NCI-H187 treated with DMSO at 0.1 percent for 48 hours (cell line): ENCODE data around the gene FRMD4B.
"Not testable (repeated sequence)": the region's sequence is repeated elsewhere in the genome, so short reads cannot be mapped to it uniquely, and the experiment has no call there.

ENCODE experiments used
- DNase-seq: peaks from one replicate; lab custom pipeline; 2025; lab: John Stamatoyannopoulos, UW

The FRMD4B gene

DNA sequence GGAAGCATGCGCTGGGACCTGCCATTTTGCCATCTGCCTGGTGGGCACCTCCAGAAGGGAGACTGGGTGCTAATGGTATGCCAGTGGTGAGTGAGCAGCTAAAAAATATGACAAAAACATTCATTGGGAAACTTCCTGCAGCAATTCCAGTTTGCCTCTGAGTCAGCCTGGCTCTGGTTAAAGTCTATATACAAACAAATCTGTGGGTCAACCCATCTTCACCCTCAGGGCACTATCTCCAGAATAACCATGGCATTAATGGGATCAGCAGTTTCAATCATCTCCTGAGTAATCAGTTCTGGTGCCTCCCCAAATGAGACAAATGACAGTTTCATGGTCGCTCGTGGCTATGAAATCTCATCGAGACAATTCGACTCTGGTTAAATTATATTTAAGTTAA is 21.5 kb downstream of the FRMD4B start:
- DNase-seq = no peak

DNA sequence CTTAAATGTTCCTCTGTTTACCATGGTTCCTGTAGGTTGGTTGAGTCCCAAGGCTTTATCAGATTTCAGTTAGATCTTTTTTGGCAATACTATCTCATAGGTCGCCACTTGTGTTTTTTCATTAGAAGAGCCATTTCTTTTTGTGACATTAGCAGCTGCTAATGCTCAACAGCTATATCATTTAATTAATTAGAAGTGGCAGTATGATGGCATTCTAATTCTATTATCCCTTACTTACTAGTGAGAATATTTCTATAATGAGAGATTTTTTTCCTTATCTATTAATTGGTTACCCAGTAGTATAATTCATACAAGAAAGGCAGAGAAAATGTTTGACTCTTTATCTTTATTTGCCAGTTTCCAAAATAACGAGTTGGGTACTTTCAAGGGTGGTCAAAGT is 25.2 kb downstream of the FRMD4B start:
- DNase-seq = no peak

DNA sequence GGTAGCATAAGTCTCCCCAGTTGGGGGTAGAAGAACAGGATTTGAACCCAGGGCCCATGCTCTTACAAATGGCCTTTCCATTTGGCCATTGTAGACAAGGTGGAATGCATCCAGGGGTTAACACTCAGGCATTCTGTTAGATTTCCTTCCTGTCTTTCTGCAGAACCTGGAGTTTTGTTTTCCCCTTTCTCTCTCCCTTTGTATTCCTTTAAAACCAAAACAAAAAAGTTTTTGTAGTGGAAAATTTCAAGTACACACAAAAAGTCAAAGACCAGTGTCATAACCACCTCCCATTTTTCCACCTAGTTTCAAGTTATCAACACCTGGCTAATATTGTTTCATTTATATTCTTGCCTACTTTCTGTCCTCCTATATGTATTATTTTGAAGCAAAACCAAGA is 26.0 kb downstream of the FRMD4B start:
- no peak for DNase-seq

DNA sequence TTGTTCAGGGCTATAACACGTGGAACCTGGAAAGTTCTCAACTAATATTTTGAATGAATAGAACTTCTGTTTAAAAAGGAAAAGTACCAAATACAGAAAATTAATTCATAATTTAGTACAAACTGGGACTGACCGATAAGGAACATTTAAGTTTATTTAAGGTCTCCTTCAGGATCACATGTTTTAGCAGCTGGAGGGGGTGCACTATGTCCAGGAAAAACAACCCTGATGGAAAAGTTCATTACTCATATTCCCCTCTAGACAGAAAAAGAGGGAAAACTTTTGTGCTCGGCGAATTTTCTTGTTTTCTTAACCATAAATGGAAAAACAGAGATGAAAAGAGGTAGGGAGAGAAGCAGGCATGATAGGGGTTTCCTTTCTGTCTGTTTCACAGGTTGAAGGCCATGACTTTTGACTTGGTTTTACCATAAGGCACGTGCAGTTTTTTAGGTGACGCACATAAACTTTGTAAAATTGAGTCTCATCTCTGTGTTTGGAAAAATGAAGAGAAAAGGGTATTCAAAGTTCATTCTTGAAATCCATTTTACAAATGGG is 26.5 kb downstream of the FRMD4B start:
- no peak for DNase-seq

DNA sequence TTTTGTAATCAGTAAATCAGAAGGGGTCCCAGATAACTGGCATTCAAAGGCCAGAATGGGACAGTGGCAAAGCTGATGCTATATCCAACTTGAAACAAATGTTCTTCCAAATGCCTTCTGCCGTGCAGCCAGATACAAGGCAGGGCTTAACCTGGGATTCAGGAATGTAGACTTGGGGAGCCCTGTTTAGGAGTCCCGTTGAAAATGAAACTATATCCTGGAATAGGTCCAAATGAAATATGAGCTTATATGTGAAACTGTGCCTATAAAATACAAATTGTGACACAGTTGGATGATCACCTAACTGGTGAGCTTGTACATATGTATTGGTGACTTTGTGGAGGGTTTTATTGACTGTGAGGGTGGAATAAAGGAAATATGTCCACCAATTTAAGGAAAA is 28.7 kb downstream of the FRMD4B start:
- no peak for DNase-seq

DNA sequence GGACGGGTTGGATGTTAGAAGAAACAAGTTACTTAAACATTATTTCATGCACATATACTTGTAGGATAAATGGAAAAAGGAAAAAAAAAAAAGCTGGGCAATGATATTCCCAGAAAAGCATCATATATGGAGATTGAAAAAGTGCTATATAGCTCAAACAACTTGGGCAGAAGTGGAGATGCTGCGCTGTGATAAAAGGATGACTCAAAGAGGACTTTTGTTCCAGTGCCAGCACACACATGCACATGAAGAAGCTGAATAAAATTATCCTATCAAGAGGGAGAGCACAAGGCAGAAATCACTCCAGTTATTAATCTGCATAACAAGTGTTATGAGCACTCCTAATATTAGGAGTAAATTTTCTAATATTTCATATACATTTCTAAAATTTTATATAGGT is 30.9 kb downstream of the FRMD4B start:
- DNase-seq = no peak

DNA sequence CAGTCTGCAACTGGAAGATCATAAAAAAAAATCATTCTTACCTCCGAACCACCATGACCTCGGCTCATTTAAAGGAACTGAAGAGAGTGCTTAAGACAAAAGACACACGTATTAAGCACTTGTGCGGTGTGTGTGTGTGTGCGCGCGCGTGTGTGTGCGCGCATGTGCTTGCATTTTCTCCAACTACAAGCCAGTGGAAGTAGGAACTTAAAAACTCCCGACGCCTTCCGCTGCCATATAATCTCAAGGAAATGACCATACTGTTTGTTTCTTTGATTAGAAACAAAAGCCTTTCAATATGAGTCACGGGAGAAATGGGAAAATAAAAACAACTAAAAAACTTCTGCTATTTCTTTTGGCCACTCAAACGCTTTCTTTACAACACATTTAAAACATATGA is 32.4 kb downstream of the FRMD4B start:
- DNase-seq = no peak

DNA sequence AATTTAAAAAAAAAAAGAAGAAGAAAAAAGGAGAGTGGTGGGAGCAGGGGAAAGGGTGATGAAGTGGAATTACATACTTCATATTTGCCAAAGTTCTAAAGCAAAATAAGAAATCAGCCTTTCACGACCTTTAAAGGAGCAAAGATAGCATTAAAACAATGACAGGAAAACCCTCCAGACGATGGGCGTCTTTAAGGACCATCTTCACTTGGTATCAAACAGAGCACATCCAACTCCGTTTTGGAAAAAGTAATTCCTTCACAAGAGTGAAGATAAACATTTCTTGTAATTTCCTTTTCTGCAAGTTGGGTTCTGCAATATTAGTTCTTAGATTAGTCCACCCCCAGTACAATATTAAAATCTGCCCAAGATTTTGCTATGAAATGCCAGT is 32.8 kb downstream of the FRMD4B start:
- DNase-seq = no peak

DNA sequence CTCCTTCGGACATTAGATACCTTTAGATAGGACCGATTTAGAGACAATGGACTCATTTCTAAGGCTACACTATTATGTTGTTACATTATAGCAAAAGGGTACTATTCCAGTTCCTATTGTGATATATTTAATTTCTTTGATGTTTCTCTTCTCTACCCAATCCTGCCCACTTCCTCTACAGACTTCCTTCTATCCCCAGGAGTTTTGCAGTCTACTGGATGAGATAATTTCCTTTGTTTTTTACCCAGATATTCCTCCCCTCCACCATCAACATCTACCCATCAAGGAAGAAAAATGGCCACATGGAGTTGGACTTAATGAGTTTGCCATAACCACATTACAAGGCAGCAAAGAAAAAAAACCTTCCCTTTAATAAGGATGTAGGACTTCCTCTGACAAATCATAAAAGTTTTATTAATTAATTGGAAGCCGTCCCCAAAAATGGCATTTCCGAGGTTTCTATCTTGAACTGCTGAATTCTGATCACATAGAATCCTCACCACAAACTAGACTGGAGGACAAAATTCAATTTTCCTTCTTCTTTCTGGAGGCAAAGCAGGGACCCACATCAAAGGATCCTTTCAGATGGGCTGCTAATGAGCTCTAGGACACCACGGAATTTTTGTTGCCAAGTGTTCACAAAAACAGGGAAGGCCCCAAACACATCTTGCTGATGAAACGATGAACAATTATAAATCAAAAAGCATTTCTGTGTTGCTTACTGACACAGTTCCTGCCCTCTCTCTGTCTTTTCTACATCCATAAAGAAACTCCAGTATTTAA is 33.4 kb downstream of the FRMD4B start:
- no peak for DNase-seq

DNA sequence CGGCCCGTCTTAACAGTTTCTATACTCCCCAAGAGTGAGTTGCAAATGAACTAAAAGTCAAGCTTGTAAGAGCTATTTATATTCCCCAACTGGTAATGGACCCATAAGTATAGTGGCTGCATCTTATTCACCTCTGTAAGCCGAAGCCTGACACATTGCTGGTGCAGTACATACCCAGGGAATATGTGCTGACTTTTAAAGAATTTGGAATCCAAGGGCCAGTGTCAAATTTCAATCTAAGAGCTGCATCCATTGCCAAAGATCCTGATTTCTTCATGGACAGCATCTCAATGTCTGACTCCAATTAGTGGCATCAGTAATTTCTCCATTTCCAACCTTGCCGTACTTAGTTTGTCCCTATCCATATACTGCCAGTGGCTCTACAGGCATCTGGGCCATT is 42.0 kb downstream of the FRMD4B start:
- no peak for DNase-seq

DNA sequence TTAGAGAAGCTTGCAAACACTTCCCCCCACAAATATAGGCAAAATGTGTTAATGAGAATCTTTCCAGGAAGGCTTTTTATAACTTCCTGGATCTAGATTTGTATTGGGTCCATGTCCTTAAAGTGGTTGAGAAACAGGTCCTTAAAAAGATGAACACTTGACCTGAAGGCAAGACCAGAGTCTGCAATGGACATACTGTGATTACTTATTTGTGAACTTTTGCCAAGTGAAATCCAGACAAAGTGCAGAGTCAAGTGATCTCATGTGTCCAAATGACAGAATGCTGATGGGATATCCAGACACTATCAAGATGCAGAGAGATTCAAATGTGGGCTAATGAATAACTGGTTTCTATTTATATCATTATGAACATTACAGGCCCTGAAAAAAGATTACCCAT is 43.8 kb downstream of the FRMD4B start:
- no peak for DNase-seq

DNA sequence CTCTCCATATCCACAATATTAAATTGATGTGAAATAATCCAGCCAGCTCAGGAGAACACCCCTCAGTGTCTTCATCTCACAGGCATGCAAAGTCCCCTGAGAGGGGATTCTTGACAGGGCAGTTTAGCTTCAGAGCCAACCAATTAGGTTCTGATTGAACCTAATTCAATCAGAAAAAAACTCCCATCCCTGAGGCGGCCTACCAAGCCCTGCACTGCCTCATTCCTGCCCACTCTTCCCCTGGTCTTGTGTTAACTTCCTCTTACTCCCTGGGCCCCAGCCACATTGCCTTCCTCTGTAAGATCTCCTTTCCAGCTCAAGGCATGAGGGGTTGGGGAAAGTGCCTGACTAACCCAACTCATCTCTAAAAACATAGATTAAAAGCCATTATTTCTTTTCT is 46.1 kb downstream of the FRMD4B start:
- no peak for DNase-seq

DNA sequence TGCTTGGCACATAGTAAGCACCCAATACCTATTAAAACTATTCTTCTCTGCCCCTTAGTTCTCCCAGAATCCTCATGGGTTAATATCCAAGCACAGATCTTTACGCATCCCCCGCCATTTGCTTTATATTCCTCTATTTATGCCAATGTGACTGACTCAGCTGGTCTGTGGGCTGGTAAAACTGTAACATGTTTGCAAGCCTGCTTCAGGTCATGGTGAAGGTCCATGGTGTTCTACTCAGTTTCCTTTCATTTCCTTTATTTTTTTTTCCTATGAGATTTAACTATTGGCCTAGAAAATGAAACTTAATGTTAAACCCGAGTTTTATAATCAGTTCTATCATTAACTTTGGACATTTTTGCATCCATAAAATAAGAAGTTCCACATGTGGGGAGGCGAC is 47.0 kb downstream of the FRMD4B start:
- no peak for DNase-seq

DNA sequence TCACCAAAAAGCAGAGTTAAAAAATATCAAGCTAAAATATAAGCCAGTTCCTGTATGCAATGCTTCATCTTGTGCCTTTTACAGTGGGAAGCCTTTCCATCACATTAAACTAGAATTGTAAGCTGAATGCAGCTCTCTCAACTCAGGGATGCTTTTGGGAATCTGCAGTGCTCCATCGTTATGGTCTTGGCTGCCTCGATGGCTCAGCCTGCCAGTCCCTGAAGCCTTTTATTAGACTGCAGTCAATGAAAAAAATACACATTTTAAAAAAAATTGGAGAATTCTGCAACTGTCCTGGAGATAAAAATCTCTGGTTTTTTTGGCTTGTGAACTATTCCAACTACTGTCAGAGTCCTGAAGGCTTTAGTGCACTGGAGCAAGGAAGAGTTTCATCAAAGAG is 53.0 kb downstream of the FRMD4B start:
- no peak for DNase-seq

DNA sequence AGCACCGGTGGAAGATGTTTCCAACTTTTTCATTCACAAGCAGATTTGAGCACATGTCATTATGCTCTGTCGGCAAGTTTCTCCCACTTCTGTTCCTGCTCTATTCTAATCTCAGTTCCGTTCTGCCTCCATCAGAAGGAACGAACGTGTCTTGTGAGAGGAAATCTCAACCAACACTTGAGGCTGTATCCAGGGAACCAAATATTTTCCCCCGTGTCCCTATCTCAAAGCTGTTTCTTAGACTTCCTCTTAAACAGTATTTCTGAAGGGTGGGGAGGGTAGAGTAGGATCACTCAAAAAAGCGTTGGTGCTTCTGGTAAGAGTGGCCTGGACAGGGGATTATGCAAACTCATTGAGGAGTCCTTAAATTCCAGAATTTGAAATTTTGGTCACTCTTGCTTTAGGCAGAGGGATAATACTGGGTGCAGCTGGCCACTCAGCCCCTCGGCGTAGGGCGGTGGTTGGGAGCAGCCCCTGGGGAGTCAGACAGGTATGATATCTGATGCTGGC is 54.9 kb downstream of the FRMD4B start:
- no peak for DNase-seq

DNA sequence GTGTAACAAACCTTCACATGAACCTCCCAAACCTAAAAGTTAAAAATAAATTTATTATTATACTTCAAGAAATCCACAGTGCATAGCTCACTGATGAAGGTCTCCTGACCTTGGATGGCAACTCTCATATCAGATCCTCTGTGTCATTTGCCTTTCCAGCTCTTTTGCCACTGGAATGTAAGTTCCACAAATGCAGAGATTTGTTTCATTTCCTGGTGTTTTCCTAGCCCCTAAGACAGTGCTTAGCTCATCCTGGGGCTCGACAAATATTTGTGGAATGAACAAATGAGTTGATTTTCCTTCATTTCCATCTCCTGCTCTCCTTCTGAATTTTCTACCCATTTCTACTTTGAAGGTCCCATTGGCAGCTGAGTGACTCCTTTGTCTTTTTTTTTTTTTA is 56.0 kb downstream of the FRMD4B start:
- DNase-seq = no peak

DNA sequence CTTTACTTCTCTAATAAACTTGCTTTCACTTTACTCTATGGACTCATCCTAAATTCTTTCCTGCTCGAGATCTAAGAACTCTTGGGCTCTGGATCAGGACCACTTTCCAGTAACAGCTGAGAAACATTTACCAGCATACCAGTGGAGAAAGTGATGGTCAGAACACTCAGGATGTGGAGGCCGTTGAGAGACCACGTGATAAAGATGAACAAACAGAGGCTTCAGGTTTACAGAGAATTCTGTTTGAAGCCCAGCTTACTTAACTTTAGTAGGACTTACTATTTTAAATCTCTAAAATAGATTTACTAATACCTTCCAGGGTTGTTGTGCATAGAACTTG is 57.0 kb downstream of the FRMD4B start:
- no peak for DNase-seq

DNA sequence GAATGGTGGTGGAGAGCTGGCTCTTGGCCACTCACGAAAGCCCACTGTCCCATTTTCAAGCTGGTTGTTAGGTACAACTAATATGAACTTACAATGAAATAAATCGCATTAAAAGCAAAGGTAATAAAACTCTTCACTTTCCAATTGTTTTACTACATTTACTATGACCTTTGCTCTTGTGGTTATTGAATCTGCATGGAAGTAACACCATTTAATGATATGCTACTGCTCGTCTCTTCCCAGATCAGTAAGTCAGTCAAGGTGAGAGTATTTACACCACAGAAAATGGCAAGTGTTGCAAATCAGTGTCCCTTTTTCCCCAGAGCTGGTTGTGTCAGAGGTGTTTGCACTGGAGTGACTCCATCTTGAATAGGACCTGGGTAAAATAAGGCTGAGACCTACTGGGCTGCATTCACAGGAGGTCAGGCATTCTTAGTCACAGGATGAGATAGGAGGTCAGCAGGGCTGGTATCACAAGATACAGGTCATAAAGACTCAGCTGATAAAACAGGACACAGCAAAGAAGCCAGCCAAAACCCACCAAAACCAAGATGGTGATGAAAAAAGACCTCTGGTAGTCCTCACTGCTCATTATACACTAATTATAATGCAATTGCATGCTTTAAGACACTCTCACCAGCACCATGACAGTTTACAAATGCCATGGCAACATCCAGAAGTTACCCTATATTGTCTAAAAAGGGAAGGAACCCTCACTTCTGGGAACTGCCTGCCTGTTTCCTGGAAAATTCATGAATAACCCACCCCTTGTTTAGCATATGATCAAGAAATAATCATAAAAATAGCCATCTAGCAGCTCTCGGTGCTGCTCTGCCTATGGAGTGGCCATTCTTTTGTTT is 57.6 kb downstream of the FRMD4B start:
- DNase-seq = no peak

DNA sequence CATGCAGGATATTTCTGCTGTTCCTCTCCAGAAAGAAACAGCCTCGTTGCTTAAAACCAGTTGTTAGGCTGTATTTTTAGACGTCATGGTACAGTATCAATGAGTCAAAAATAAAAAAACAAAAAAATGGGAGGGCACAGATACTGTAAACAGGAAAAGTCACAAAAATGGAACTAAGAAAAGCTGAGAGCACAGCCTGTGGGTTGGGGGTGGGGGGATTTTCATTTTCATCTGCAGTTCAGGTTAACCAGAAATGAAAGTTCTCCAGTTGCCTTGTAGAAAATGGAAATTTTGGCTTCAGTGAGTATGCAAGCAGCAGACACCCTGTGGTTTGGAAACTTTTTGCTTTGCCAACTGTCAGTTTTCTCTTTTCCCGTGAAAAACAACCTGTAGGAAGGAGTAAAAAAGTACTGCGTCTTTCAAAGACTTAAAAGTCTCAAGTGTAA is 59.0 kb downstream of the FRMD4B start:
- DNase-seq = no peak

DNA sequence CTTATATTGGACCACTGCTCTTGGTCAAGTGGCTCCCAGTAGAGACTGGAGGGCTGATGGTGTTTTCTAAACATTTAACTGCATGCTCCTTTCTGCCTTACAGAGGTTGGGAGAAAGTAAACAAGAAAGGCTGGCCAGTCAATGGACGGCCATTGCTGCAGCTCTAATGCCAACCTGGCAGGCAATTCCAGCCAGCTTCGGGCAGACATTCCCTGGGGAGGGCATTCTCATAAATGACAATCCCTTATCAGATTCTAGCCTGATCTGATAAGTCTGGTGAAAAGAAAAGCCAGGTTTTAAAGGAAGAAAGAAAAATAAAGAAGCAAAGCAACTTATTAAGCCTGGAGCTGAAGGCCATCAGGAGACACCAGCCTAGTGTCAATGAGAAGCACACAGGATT is 60.7 kb downstream of the FRMD4B start:
- no peak for DNase-seq

DNA sequence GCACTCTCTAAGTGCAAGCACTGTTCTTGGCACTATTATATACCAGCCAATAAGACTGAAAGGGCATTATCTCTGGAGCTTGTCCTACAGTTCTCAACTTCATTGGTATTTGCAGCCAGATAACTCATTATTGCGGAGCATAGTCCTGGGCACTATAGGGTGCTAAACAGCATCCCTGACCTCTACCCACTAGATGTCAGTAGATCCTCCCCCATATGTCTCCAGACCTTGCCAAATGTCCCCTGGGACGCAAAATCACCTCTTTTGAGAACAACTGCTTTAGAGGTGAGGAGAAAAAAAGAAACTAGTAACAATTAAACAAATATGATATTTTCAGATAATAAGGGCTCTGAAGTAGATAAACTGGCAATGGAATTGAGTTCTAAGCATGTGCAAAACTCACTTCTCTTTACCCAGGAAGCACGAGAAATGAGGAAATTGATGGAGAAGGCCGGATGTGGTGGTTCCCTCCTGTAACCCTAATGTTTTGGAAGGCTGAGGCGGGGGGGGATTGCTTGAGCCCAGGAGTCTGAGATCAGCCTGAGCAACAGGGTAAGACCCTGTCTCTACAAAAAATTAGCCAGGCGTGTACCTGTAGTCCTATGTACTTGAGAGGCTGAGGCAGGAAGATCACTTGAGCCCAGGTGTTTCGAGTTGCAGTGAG is 61.4 kb downstream of the FRMD4B start:
- DNase-seq = no peak

DNA sequence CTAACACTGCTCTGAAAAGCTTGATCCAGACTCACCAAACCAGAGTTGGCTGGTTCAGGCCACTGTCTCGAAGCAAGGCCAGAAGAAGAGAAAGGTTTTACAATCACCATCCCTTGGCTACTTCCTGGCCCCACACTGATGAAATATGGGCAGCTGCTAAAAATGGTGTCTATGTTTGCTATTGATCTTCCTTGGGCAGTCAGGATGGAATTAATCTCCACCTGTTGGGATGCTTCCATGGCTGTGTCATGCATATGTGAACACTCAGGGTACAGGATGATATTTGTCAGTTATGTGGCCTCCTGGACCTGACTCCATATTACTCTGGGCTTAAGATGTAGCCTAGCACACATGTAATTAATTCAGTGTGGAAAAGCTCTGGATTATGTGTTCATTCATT is 61.9 kb downstream of the FRMD4B start:
- no peak for DNase-seq

DNA sequence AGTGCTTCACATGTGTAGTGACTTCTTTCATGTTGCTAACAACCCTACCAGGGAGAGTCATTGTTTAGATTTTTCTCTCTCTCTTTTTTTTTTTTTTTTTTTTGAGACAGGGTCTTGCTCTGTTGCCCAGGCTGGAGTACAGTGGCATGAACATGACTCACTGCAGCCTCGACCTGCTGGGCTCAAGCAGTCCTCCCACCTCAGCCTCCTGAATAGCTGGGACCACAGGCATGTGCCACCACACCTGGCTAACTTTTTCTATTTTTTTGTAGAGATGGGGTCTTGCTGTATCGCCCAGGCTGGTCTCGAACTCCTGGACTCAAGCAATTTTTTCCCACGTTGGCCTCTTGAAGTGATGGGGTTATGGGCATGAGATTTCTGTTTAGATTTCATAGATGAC is 63.4 kb downstream of the FRMD4B start:
- DNase-seq = not testable (repeated sequence)
